Natural killer cell (primary cell): Measurements from ENCODE around the gene SPRED3. TPM values are rescaled to one million over a fixed set of nuclear protein-coding genes. Genes with fewer than 3 reads are reported as not detected.
A peak's percentile ranks its signal among the peaks of the same experiment; 100 is the strongest.

Experiments used
- ATAC-seq, 3 donors: fragments of 150-1000 bp in 2 of 3; fragments of 200-7000 bp in 1 of 3; cut with Tn5 transposase; 1 replicate in 1 of 3; 2 replicates in 2 of 3; pipeline ENCODE4 v1.10.0; 2021; ENCODE audit warnings: mild to moderate bottlenecking in 2 of 3, moderate library complexity in 2 of 3
- DNase-seq, 2 donors: peaks; one replicate each; pipeline versions ENCODE4 v3.0.0 to v3.0.0-alpha.2; 2013 to 2021; ENCODE audit warnings: mixed read lengths in 1 of 2
- H3K27ac ChIP-seq: one replicate; pipeline ENCODE4 v1.5.1; 2013; ENCODE audit warnings: mild to moderate bottlenecking, low read length
- H3K27me3 ChIP-seq: one replicate; pipeline ENCODE4 v1.6.1; 2013; ENCODE audit warnings: low read length; ENCODE audit not compliant: control insufficient read depth, insufficient read depth
- H3K36me3 ChIP-seq: one replicate; pipeline ENCODE4 v1.6.1; 2013; ENCODE audit warnings: low read length; ENCODE audit not compliant: control insufficient read depth, insufficient read depth
- H3K4me1 ChIP-seq: one replicate; pipeline ENCODE4 v1.6.1; 2013; ENCODE audit warnings: low read length; ENCODE audit not compliant: control insufficient read depth, insufficient read depth
- H3K4me3 ChIP-seq: one replicate; pipeline ENCODE4 v1.5.1; 2013; ENCODE audit warnings: low read length
- H3K9me3 ChIP-seq: one replicate; pipeline ENCODE4 v1.6.1; 2013; ENCODE audit warnings: low read length; ENCODE audit not compliant: control insufficient read depth, insufficient read depth
- H3K27ac Mint-ChIP-seq, 2 donors: one replicate each; pipeline ENCODE4 v1.8.0; 2022; ENCODE audit warnings: mild to moderate bottlenecking in 2 of 2, mixed read lengths in 2 of 2, moderate library complexity in 1 of 2
- H3K27me3 Mint-ChIP-seq, 2 donors: one replicate each; pipeline ENCODE4 v1.8.0; 2022; ENCODE audit warnings: low read depth in 2 of 2, mixed read lengths in 2 of 2
- H3K36me3 Mint-ChIP-seq: one replicate; pipeline ENCODE4 v1.8.0; 2022; ENCODE audit warnings: mixed read lengths
- H3K4me1 Mint-ChIP-seq, 2 donors: one replicate each; pipeline ENCODE4 v1.8.0; 2022; ENCODE audit warnings: mixed read lengths in 2 of 2
- H3K4me3 Mint-ChIP-seq: one replicate; pipeline ENCODE4 v1.8.0; 2022; ENCODE audit warnings: mild to moderate bottlenecking, moderate library complexity, mixed read lengths
- H3K9me3 Mint-ChIP-seq, 2 donors: one replicate each; pipeline ENCODE4 v1.8.0; 2022; ENCODE audit warnings: mixed read lengths in 2 of 2
- WGBS: methylation state at CpG from one replicate; pipeline ENCODE4 v1.1.7; 2013; ENCODE audit warnings: missing lambda C conversion rate; ENCODE audit not compliant: insufficient coverage; 5-methylcytosine and 5-hydroxymethylcytosine counted together
- intact Hi-C: fragments of 100-400 bp; cut with micrococcal nuclease; formaldehyde crosslinking; loops from one replicate; pipeline ENCODE4 v1.14.2; 2022
- total RNA-seq, 4 donors: library from RNA; stranded (reverse); fragments of 120-200 nt in 1 of 4; gene quantifications; one replicate each; pipeline versions ENCODE4 v1.2.3 to v1.2.4, GENCODE V29; 2013 to 2022
- TF ChIP-seq, protein P1 (sequence below): fragments of 200-600 bp; IDR thresholded peaks from one replicate; pipeline ENCODE4 v1.8.0; 2022; ENCODE audit warnings: antibody characterized with exemption

The SPRED3 gene
- total RNA-seq, 3 donors from 2014 or later (not counting 1 experiment from before 2014, with no cell fraction given) = 1.1 to 4.2 (median 1.3) TPM

DNA sequence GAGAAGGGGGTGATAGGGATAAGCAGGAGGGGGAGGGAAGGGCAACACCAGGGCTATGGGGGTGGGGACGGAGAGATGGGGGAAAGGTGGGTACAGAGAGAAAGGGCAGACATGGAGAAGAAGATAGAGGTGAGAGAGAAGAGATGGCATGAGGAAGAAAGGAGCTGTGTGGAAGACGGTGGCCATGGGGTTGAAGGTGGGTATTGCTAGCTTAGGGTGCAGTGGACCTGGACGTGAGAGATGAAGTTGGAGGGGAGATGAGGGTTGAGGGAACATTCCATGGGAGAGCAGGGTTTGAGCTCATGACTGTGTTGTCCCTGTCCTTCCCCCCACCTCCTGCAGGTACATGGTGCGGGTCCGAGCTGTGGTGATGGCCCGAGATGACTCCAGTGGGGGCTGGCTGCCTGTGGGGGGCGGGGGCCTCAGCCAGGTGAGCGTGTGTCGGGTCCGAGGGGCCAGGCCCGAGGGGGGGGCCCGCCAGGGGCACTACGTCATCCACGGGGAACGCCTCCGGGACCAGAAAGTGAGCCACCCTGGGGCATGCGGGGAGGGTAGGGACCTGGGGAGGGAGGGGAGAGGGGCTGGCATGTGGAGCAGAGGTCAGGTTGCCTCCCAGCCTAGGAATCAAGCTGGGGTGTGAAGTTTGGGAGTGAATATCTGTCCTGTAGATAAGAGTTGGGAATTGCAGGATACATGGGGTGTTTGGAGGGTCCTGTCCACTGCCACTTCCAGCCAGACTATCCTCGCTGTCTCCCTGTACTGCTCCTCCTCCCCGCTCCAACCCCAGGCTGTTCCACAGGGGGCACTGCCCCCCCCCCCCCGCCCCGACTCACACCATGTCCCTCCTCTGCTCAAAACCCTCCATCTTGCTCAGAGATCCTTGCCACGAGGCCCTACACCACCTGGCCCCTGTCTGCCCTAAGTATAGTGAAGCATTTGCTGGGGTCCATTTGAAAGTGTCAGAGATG is 1.7 kb downstream of the SPRED3 start:
- H3K36me3 ChIP-seq = no peaks in the 10 kb centered on the region
- H3K4me1 ChIP-seq = peaks cover 45% of the 10 kb centered on the region
- no peak overlapping the region for H3K4me3 ChIP-seq
- 51% methylated on average over 20 of the region's 22 CpGs for WGBS
- Mint-ChIP-seq H3K27ac (no peak overlapping the region), H3K9me3 (no peaks in the 10 kb centered on the region), H3K27me3 (peaks cover 28 to 33% of the 10 kb centered on the region in 2 donors), H3K4me3 (peak overlapping the region; percentile 14), H3K36me3 (no peaks in the 10 kb centered on the region), H3K4me1 (peaks cover 19 to 33% of the 10 kb centered on the region in 2 donors)
- intact Hi-C loops = loop anchor here (2.0 kb wide), 1 partner anchor 15 kb away; the partner anchor contains the start of gene PSMD8
- TF ChIP-seq, protein P1, sequence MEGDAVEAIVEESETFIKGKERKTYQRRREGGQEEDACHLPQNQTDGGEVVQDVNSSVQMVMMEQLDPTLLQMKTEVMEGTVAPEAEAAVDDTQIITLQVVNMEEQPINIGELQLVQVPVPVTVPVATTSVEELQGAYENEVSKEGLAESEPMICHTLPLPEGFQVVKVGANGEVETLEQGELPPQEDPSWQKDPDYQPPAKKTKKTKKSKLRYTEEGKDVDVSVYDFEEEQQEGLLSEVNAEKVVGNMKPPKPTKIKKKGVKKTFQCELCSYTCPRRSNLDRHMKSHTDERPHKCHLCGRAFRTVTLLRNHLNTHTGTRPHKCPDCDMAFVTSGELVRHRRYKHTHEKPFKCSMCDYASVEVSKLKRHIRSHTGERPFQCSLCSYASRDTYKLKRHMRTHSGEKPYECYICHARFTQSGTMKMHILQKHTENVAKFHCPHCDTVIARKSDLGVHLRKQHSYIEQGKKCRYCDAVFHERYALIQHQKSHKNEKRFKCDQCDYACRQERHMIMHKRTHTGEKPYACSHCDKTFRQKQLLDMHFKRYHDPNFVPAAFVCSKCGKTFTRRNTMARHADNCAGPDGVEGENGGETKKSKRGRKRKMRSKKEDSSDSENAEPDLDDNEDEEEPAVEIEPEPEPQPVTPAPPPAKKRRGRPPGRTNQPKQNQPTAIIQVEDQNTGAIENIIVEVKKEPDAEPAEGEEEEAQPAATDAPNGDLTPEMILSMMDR = no peak
- ATAC-seq (no peak), DNase-seq (no peak)
- no peak overlapping the region for H3K27ac ChIP-seq
- H3K9me3 ChIP-seq = no peaks in the 10 kb centered on the region
- H3K27me3 ChIP-seq = peaks cover 28% of the 10 kb centered on the region

DNA sequence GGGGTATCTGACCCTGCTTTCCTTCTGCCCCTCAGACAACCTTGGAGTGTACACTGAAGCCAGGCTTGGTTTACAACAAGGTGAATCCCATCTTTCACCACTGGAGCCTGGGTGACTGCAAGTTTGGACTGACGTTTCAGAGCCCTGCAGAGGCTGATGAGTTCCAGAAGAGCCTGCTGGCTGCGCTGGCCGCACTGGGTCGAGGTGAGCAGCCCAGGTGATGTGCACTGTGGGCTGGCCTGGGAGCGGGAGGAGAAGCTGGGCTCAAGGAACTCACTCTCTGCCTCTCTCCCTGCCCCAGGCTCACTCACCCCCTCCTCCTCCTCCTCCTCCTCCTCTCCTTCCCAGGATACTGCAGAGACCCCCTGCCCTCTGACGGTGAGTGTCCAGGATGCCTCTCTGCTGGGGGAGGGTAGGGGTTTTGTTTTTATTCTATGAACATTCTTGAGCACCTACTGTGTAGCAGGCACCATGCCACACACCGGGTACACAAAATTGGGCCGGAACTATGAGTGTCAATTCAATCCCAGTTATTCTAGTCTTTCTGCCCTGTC is 3.5 kb downstream of the SPRED3 start:
- Histone ChIP-seq H3K27ac (no peak overlapping the region), H3K27me3 (peaks cover 27% of the 10 kb centered on the region), H3K36me3 (no peaks in the 10 kb centered on the region), H3K4me1 (peaks cover 33% of the 10 kb centered on the region), H3K9me3 (no peaks in the 10 kb centered on the region), H3K4me3 (no peak overlapping the region)
- H3K36me3 Mint-ChIP-seq = no peaks in the 10 kb centered on the region
- 80% methylated on average over 7 of the region's 8 CpGs for WGBS
- ATAC-seq (no peak), DNase-seq (no peak)
- TF ChIP-seq, protein P1 = no peak
- peaks cover 19 to 40% of the 10 kb centered on the region in 2 donors for H3K4me1 Mint-ChIP-seq
- no peaks in the 10 kb centered on the region for H3K9me3 Mint-ChIP-seq
- peaks cover 35 to 40% of the 10 kb centered on the region in 2 donors for H3K27me3 Mint-ChIP-seq
- no peak overlapping the region for H3K27ac Mint-ChIP-seq
- H3K4me3 Mint-ChIP-seq = no peak overlapping the region
- intact Hi-C loops = no loop called here

DNA sequence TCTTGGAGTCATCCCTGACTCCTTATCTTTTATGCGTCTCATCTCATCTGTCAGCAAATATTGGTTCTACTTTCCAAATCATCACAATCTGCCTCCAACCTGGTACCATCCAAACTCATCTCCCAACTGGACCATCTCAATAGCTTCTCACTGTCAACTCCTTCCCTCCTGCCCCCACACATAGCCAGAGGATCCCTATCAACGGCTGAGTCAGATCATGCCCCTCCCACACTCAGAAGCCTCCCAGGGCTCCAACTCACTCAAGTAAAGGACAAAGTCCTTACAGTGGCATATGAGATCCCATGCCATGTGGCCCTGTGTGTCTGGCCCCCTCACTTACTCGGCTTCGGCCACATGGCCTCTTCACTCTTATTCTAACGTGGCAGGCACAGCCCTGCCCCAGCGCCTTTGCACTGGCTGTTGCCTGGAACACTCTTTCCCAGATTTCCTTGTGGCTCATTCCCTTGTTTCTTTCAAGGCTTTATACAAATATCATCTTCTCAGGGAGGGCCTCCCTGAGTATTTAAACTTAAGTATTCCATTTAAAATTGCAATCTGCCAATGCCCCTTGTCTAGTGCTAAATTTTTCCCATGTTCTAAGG is 4.3 kb downstream of the SPRED3 start:
- Mint-ChIP-seq H3K27me3 (peaks cover 34 to 41% of the 10 kb centered on the region in 2 donors), H3K9me3 (no peaks in the 10 kb centered on the region), H3K4me3 (no peak overlapping the region), H3K27ac (no peak overlapping the region), H3K36me3 (no peaks in the 10 kb centered on the region), H3K4me1 (peaks cover 13 to 32% of the 10 kb centered on the region in 2 donors)
- Histone ChIP-seq H3K4me1 (peaks cover 25% of the 10 kb centered on the region), H3K4me3 (no peak overlapping the region), H3K27ac (no peak overlapping the region), H3K9me3 (no peaks in the 10 kb centered on the region), H3K27me3 (peaks cover 20% of the 10 kb centered on the region), H3K36me3 (no peaks in the 10 kb centered on the region)
- 82% methylated on average over 6 of the region's 6 CpGs for WGBS
- intact Hi-C loops = no loop called here
- no peak for DNase-seq
- ATAC-seq = no peak
- TF ChIP-seq, protein P1 = no peak
